ENCODE results near the gene ARHGAP25. TPM values are rescaled to one million over a fixed set of nuclear protein-coding genes. Genes with fewer than 3 reads are reported as not detected.
A peak's percentile ranks its signal among the peaks of the same experiment; 100 is the strongest.

Gene ARHGAP25
- total and polyA plus RNA-seq, 4 experiments from 2014 or later, result 37.1 to 163 (median 144) TPM

GRCh38 chr2:68770271-68771111 is 35.9 kb downstream of the ARHGAP25 start:
- Histone ChIP-seq H3K4me1 (ENCODE audit: insufficient read depth, low read length) (peaks cover 96% of the 10 kb centered on the region), H3K27me3 (ENCODE audit: insufficient read depth, low read length) (no peaks in the 10 kb centered on the region), H3K27ac (ENCODE audit: low read depth, low read length) (peak overlapping the region; percentile 84), H3K36me3 (ENCODE audit: insufficient read depth, low read length) (peaks cover 8% of the 10 kb centered on the region), H3K4me3 (ENCODE audit: low read length in 2 of 2) (peak overlapping the region; percentile 7 to 23), H3K9me3 (ENCODE audit: control insufficient read depth in 1 of 2, low read length in 2 of 2) (no peaks in the 10 kb centered on the region)
- H3K4me3 Mint-ChIP-seq, result peak overlapping the region; percentile 36 to 95 (median 86)
- peak in 3 of 5 donors; percentile 30 to 69 (median 38) for DNase-seq
- intact Hi-C loops (cut with micrococcal nuclease), result loop anchor here (1.0 to 2.0 kb wide), 3 partner anchors 8 to 50 kb away; no protein-coding TSS in a partner anchor
- peaks cover 35 to 45% of the 10 kb centered on the region in 2 donors for H3K36me3 Mint-ChIP-seq
- peaks cover 0 to 2% of the 10 kb centered on the region in 2 donors for H3K27me3 Mint-ChIP-seq
- peaks cover 89 to 99% (median 95%) of the 10 kb centered on the region in 4 donors for H3K4me1 Mint-ChIP-seq
- ChIA-PET POLR2A (ENCODE audit: partially characterized antibody) (interaction anchor here (0.9 to 14.7 kb wide), 21 partner anchors 8 to 138 kb away, joined by 3 to 728 read pairs (median 8); partner anchors contain the start of gene ARHGAP25), CTCF (ENCODE audit: partially characterized antibody) (interaction anchor here (0.8 to 17.3 kb wide), 14 partner anchors 9 to 141 kb away, joined by 3 to 526 read pairs (median 4); partner anchors contain the start of gene ARHGAP25)
- H3K9me3 Mint-ChIP-seq, result peaks cover 0 to 4% (median 0%) of the 10 kb centered on the region in 8 donors
- H3K27ac Mint-ChIP-seq, result peak overlapping the region; percentile 95 to 99 (median 98)

DNA sequence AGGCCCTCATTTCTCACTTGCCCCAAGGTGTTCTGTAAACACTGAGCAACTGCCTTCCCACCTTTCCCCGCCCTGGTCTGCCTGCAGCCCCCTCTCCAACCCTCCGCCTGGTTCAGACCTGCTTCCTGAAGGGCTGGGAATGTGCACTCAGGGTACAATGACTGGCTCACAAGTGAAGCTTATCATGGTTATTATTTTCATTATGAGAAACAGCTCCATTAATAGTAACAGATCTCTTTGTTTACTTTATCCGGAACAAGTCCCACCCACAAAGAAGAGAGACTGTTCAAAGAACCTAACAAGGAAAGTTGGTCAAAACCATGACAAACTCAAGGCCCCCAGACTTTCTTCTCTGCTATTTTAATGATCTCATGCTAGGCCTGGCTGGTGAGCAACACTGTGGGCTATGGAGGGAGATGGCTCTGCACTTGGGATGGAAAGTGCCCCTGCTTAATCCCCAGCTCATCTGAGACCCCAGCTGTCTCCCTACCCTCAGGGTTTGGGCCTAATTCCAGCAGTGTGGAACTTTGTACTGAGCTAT is 36.7 kb downstream of the ARHGAP25 start:
- ChIA-PET CTCF (ENCODE audit: partially characterized antibody) (interaction anchor here (0.6 to 17.3 kb wide), 13 partner anchors 8 to 137 kb away, joined by 3 to 526 read pairs (median 4); partner anchors contain the start of gene ARHGAP25), POLR2A (ENCODE audit: partially characterized antibody) (interaction anchor here (0.8 to 14.7 kb wide), 20 partner anchors 8 to 137 kb away, joined by 3 to 728 read pairs (median 8); partner anchors contain the start of gene ARHGAP25)
- Histone ChIP-seq H3K27ac (ENCODE audit: low read depth, low read length) (peak overlapping the region; percentile 84), H3K4me1 (ENCODE audit: insufficient read depth, low read length) (peaks cover 97% of the 10 kb centered on the region), H3K27me3 (ENCODE audit: insufficient read depth, low read length) (no peaks in the 10 kb centered on the region), H3K4me3 (ENCODE audit: low read length in 2 of 2) (peak overlapping the region; percentile 4 to 7), H3K36me3 (ENCODE audit: insufficient read depth, low read length) (peaks cover 10% of the 10 kb centered on the region), H3K9me3 (ENCODE audit: control insufficient read depth in 1 of 2, low read length in 2 of 2) (no peaks in the 10 kb centered on the region)
- Mint-ChIP-seq H3K9me3 (peaks cover 0 to 4% (median 0%) of the 10 kb centered on the region in 8 donors), H3K36me3 (peaks cover 43 to 53% of the 10 kb centered on the region in 2 donors), H3K4me1 (peaks cover 89 to 99% (median 95%) of the 10 kb centered on the region in 4 donors), H3K27me3 (peaks cover 0 to 2% of the 10 kb centered on the region in 2 donors), H3K27ac (peak overlapping the region; percentile 95 to 99 (median 98)), H3K4me3 (peak overlapping the region; percentile 42 to 95 (median 86))
- DNase-seq, result peak in 2 of 5 donors; percentile 13 to 57
- intact Hi-C loops (cut with micrococcal nuclease), result loop anchor here (2.0 kb wide), 1 partner anchor 50 kb away; no protein-coding TSS in a partner anchor

GRCh38 chr2:68772109-68772508 is 37.5 kb downstream of the ARHGAP25 start:
- no peak for DNase-seq
- Histone ChIP-seq H3K27me3 (ENCODE audit: insufficient read depth, low read length) (no peaks in the 10 kb centered on the region), H3K4me3 (ENCODE audit: low read length in 2 of 2) (no peak overlapping the region), H3K27ac (ENCODE audit: low read depth, low read length) (peak overlapping the region; percentile 84), H3K4me1 (ENCODE audit: insufficient read depth, low read length) (peaks cover 97% of the 10 kb centered on the region), H3K36me3 (ENCODE audit: insufficient read depth, low read length) (peaks cover 14% of the 10 kb centered on the region), H3K9me3 (ENCODE audit: control insufficient read depth in 1 of 2, low read length in 2 of 2) (no peaks in the 10 kb centered on the region)
- POLR2A ChIA-PET (ENCODE audit: partially characterized antibody), result interaction anchor here (0.8 to 14.7 kb wide), 10 partner anchors 10 to 136 kb away, joined by 3 to 728 read pairs (median 10); partner anchors contain the start of gene ARHGAP25
- Mint-ChIP-seq H3K27ac (peak overlapping the region; percentile 95 to 99 (median 98)), H3K9me3 (peaks cover 0 to 2% (median 0%) of the 10 kb centered on the region in 8 donors), H3K36me3 (peaks cover 46 to 61% of the 10 kb centered on the region in 2 donors), H3K4me1 (peaks cover 89 to 99% (median 96%) of the 10 kb centered on the region in 4 donors), H3K27me3 (no peaks in the 10 kb centered on the region), H3K4me3 (peak overlapping the region in 7 of 8 donors; percentile 39 to 95 (median 86))
- intact Hi-C loops (cut with micrococcal nuclease), result no loop called here
- CTCF ChIA-PET (ENCODE audit: partially characterized antibody), result interaction anchor here (0.6 to 17.3 kb wide), 7 partner anchors 7 to 63 kb away, joined by 3 to 526 read pairs (median 4); partner anchors contain the start of gene ARHGAP25

GRCh38 chr2:68774569-68775271 is 40.1 kb downstream of the ARHGAP25 start:
- intact Hi-C loops (cut with micrococcal nuclease), result no loop called here
- no peaks in the 10 kb centered on the region for H3K27me3 Mint-ChIP-seq
- peak overlapping the region; percentile 84 to 95 (median 87) for H3K4me3 Mint-ChIP-seq
- peaks cover 97% of the 10 kb centered on the region for H3K4me1 ChIP-seq (ENCODE audit: insufficient read depth, low read length)
- H3K4me3 ChIP-seq (ENCODE audit: low read length in 2 of 2), result peak overlapping the region; percentile 57 to 63
- H3K36me3 ChIP-seq (ENCODE audit: insufficient read depth, low read length), result peaks cover 24% of the 10 kb centered on the region
- POLR2A ChIA-PET (ENCODE audit: partially characterized antibody), result interaction anchor here (0.7 to 14.7 kb wide), 13 partner anchors 9 to 133 kb away, joined by 3 to 728 read pairs (median 10); no protein-coding TSS in a partner anchor
- CTCF ChIA-PET (ENCODE audit: partially characterized antibody), result interaction anchor here (1.0 to 17.3 kb wide), 8 partner anchors 8 to 308 kb away, joined by 3 to 526 read pairs (median 8); partner anchors contain the start of genes APLF and FBXO48
- H3K27me3 ChIP-seq (ENCODE audit: insufficient read depth, low read length), result no peaks in the 10 kb centered on the region
- H3K9me3 ChIP-seq (ENCODE audit: control insufficient read depth in 1 of 2, low read length in 2 of 2), result no peaks in the 10 kb centered on the region
- H3K27ac ChIP-seq (ENCODE audit: low read depth, low read length), result peak overlapping the region; percentile 84
- peaks cover 0 to 2% (median 0%) of the 10 kb centered on the region in 8 donors for H3K9me3 Mint-ChIP-seq
- DNase-seq, result peak; percentile 47 to 79 (median 51)
- peaks cover 58 to 68% of the 10 kb centered on the region in 2 donors for H3K36me3 Mint-ChIP-seq
- peaks cover 78 to 90% (median 86%) of the 10 kb centered on the region in 4 donors for H3K4me1 Mint-ChIP-seq
- peak overlapping the region; percentile 95 to 99 (median 97) for H3K27ac Mint-ChIP-seq

DNA sequence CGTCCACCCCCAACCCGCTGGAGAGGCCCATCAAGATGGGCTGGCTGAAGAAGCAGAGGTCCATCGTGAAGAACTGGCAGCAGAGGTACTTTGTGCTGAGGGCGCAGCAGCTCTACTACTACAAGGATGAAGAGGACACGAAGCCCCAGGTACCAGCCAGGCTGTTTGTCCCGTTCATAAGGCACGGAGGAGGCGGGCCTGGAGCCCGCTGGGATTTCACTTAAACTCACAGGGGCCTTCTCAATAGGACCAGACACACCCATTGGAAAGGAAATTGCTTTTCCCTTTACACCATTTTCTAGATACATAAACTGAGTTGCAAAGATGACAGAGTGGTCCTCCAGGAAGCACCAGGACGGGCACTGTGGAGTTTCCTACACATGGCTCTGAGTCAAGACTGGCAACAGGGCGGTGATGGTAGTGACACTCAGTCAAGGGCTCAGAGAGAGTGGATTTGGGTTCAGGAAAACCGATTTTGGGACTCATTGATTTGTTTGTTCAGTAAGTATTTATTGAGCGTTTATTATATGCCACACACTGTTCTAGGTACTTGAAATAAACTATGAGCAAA is 40.7 kb downstream of the ARHGAP25 start:
- peak overlapping the region; percentile 57 to 63 for H3K4me3 ChIP-seq (ENCODE audit: low read length in 2 of 2)
- peaks cover 75 to 90% (median 85%) of the 10 kb centered on the region in 4 donors for H3K4me1 Mint-ChIP-seq
- H3K4me1 ChIP-seq (ENCODE audit: insufficient read depth, low read length), result peaks cover 97% of the 10 kb centered on the region
- peaks cover 0 to 2% (median 0%) of the 10 kb centered on the region in 8 donors for H3K9me3 Mint-ChIP-seq
- peak overlapping the region; percentile 95 to 99 (median 97) for H3K27ac Mint-ChIP-seq
- H3K4me3 Mint-ChIP-seq, result peak overlapping the region; percentile 84 to 95 (median 87)
- intact Hi-C loops (cut with micrococcal nuclease), result no loop called here
- peak in 2 of 5 donors; percentile 8 to 52 for DNase-seq
- H3K27ac ChIP-seq (ENCODE audit: low read depth, low read length), result peak overlapping the region; percentile 84
- no peaks in the 10 kb centered on the region for H3K9me3 ChIP-seq (ENCODE audit: control insufficient read depth in 1 of 2, low read length in 2 of 2)
- H3K27me3 ChIP-seq (ENCODE audit: insufficient read depth, low read length), result no peaks in the 10 kb centered on the region
- ChIA-PET CTCF (ENCODE audit: partially characterized antibody) (interaction anchor here (1.0 to 17.3 kb wide), 9 partner anchors 8 to 309 kb away, joined by 3 to 526 read pairs (median 5); partner anchors contain the start of genes APLF and FBXO48), POLR2A (ENCODE audit: partially characterized antibody) (interaction anchor here (1.0 to 14.7 kb wide), 18 partner anchors 8 to 133 kb away, joined by 3 to 728 read pairs (median 6); no protein-coding TSS in a partner anchor)
- H3K27me3 Mint-ChIP-seq, result no peaks in the 10 kb centered on the region
- peaks cover 58 to 65% of the 10 kb centered on the region in 2 donors for H3K36me3 Mint-ChIP-seq
- H3K36me3 ChIP-seq (ENCODE audit: insufficient read depth, low read length), result peaks cover 27% of the 10 kb centered on the region

DNA sequence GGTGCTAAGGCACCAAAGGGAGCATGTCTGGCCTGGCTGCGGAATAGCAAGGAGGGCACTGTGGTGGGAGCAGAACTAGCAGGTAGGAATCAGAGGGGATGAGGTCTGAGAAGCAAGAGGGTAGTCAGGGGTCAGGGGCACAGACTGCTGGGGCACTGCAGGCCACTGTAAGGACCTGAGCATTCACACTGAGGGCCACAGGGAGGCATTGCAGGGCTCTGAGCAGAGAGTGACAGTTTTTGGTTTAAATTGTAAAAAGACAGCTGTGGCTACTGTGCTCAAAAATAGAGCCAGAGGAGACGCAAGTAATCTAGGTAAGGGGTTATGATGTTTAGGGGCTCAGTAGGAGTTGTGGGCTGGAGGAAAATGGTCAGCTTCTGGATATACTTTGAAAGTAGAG is 41.5 kb downstream of the ARHGAP25 start:
- Mint-ChIP-seq H3K27me3 (no peaks in the 10 kb centered on the region), H3K36me3 (peaks cover 64 to 69% of the 10 kb centered on the region in 2 donors), H3K4me1 (peaks cover 74 to 90% (median 86%) of the 10 kb centered on the region in 4 donors), H3K27ac (peak overlapping the region; percentile 65 to 99 (median 97)), H3K4me3 (peak overlapping the region; percentile 84 to 95 (median 87)), H3K9me3 (peaks cover 0 to 2% (median 0%) of the 10 kb centered on the region in 8 donors)
- Histone ChIP-seq H3K9me3 (ENCODE audit: control insufficient read depth in 1 of 2, low read length in 2 of 2) (no peaks in the 10 kb centered on the region), H3K4me1 (ENCODE audit: insufficient read depth, low read length) (peaks cover 97% of the 10 kb centered on the region), H3K4me3 (ENCODE audit: low read length in 2 of 2) (peak overlapping the region; percentile 57 to 63), H3K27me3 (ENCODE audit: insufficient read depth, low read length) (no peaks in the 10 kb centered on the region), H3K27ac (ENCODE audit: low read depth, low read length) (peak overlapping the region; percentile 84), H3K36me3 (ENCODE audit: insufficient read depth, low read length) (peaks cover 33% of the 10 kb centered on the region)
- no peak for DNase-seq
- intact Hi-C loops (cut with micrococcal nuclease), result no loop called here
- POLR2A ChIA-PET (ENCODE audit: partially characterized antibody), result interaction anchor here (0.7 to 14.7 kb wide), 14 partner anchors 8 to 132 kb away, joined by 3 to 728 read pairs (median 6); no protein-coding TSS in a partner anchor
- CTCF ChIA-PET (ENCODE audit: partially characterized antibody), result interaction anchor here (0.8 to 17.3 kb wide), 12 partner anchors 8 to 309 kb away, joined by 3 to 526 read pairs (median 4); partner anchors contain the start of genes APLF and FBXO48

All from CD4-positive, alpha-beta memory T cell (primary cell).